ENCODE data around the gene KIAA1671. TPM values are rescaled to one million over a fixed set of nuclear protein-coding genes. Genes with fewer than 3 reads are reported as not detected.

KIAA1671 gene
- total RNA-seq, 1 donor = 10.7 TPM

DNA sequence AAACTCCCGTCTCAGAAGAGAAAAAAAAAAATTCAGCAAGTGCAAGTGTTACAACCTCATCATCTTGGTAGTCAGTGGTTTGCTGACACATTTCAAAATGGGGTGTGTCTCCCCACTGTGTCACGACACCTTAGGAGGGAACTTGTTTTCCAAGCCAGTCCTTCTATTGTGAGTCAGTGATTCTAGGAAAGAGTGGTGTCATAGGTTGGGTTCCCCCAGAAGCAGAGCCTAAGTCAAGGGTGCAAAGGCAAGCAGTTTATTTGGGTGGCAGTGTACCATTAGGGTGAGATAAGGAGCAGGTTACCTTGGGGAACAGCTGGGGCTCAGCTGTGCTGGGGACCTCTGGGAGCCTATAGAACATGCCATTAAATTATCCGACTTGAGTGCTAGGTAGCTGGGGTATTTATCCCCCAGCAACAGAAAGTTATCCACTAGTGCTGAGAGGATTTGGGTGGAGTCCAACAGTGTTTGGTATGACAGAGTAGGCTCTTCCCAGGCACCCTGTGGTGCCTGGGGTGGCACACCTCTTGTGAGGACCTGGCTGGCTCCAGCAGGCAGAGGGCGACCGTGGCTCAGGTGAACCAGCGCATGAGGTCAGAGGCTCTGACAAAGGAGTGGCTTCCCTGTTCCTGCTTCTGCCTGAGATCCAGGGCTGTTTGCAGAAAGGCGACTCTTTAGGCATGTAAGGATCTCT lies 41.7 kb downstream of the KIAA1671 start:
- TF ChIP-seq, protein P1, sequence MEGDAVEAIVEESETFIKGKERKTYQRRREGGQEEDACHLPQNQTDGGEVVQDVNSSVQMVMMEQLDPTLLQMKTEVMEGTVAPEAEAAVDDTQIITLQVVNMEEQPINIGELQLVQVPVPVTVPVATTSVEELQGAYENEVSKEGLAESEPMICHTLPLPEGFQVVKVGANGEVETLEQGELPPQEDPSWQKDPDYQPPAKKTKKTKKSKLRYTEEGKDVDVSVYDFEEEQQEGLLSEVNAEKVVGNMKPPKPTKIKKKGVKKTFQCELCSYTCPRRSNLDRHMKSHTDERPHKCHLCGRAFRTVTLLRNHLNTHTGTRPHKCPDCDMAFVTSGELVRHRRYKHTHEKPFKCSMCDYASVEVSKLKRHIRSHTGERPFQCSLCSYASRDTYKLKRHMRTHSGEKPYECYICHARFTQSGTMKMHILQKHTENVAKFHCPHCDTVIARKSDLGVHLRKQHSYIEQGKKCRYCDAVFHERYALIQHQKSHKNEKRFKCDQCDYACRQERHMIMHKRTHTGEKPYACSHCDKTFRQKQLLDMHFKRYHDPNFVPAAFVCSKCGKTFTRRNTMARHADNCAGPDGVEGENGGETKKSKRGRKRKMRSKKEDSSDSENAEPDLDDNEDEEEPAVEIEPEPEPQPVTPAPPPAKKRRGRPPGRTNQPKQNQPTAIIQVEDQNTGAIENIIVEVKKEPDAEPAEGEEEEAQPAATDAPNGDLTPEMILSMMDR (IDR thresholded peaks at IDR 0.05; ENCODE audit: insufficient read depth, low read length) = no peak
- DNase-seq (ENCODE audit: low read depth) = peak; percentile 62
- H3K4me3 ChIP-seq (ENCODE audit: low read depth, low read length) = no peak overlapping the region

DNA sequence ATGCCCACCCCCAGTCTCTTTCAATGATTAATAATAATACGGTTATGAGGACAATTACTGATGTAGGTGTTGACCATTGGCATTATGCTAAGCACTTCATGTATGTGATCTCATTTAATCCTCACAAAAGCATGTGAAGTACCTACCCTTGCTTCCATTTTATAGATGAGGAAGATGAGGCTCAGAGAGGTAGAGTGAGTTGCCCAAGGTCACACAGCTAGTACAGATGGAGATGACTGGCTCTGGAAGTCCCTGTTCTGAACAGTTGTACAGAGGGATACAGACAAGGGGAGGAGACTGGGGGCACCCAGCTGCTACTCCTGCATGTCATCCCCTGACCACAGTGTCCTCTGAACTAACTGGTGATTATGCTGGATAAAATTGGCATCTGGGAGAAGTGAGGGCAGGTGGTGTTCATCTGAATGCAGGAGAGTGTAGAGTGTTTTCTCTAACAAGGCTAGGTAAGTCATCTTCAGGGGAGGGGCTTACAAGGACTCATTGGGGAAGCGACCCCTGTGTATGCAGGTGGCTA lies 43.2 kb downstream of the KIAA1671 start:
- no peak for DNase-seq (ENCODE audit: low read depth)
- TF ChIP-seq, protein P1 (IDR thresholded peaks at IDR 0.05; ENCODE audit: insufficient read depth, low read length) = no peak
- no peak overlapping the region for H3K4me3 ChIP-seq (ENCODE audit: low read depth, low read length)

DNA sequence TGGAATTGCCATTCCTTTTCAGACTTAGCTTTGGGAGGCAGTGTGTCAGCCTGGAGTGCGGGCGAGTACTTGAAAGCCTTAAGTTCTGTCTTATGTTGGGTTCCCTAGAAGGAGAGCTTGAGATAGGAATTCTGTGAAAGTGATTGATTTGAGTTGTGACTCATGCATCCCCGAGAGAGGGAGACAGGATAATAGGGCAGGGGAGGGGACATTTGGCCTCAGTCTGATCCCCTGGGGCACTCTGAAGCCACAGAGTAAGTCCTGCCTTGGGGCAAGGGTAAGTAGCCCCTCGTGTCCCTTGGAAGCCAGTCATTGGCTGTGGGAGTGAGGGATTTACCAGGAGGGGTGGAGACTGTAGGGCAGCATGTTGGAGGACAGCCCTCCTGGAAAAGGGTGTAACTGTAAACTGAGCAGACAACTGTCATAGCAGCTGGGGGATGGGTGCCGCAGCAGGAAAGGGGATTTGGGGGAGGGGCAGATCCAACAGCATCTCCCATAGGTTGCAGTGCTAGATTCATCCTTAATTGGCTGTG lies 44.0 kb downstream of the KIAA1671 start:
- no peak overlapping the region for H3K4me3 ChIP-seq (ENCODE audit: low read depth, low read length)
- TF ChIP-seq, protein P1 (IDR thresholded peaks at IDR 0.05; ENCODE audit: insufficient read depth, low read length) = no peak
- peak; percentile 61 for DNase-seq (ENCODE audit: low read depth)

DNA sequence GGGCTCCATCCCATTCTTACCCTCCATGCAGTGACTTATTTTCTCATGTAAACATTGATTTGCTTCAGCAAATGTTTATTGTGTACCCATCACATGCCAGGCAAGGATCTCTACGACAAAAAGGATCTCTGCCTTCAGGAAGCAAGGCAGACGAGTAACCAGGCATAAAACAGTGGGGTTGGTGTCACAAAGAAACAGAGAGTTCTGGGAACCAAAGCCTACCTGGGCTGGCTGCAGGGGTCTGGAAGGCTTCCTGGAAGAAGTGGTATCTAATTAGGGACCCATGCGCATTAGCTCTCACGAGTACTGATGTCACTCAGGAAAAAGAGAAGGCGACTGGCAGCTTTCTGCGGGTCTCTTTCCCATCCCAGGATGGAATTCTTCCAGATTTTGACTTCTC lies 44.5 kb downstream of the KIAA1671 start:
- no peak for DNase-seq (ENCODE audit: low read depth)

DNA sequence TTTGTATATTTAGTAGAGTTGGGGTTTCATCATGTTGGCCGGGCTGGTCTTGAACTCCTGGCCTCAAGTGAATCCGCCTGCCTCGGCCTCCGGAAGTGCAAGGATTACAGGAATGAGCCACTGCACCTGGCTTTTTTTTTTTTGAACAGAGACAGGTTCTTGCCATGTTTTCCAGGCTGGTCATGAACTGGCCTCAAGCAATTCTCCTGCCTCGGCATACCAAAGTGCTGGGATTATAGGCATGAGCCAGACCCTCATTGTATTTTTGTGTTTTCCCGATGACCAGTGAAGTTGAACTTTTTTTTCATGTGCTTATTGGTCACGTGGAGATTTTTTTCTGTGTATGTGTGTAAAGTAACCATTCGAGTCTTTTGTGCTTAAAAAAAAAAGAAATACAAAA lies 48.2 kb downstream of the KIAA1671 start:
- TF ChIP-seq, protein P1 (IDR thresholded peaks at IDR 0.05; ENCODE audit: insufficient read depth, low read length) = no peak
- no peak overlapping the region for H3K4me3 ChIP-seq (ENCODE audit: low read depth, low read length)
- DNase-seq (ENCODE audit: low read depth) = no peak

More for the DNA sequence above, 44.5 kb downstream of the KIAA1671 start:
- no peak overlapping the region for H3K4me3 ChIP-seq (ENCODE audit: low read depth, low read length)
- TF ChIP-seq, protein P1 (IDR thresholded peaks at IDR 0.05; ENCODE audit: insufficient read depth, low read length) = no peak

DNA sequence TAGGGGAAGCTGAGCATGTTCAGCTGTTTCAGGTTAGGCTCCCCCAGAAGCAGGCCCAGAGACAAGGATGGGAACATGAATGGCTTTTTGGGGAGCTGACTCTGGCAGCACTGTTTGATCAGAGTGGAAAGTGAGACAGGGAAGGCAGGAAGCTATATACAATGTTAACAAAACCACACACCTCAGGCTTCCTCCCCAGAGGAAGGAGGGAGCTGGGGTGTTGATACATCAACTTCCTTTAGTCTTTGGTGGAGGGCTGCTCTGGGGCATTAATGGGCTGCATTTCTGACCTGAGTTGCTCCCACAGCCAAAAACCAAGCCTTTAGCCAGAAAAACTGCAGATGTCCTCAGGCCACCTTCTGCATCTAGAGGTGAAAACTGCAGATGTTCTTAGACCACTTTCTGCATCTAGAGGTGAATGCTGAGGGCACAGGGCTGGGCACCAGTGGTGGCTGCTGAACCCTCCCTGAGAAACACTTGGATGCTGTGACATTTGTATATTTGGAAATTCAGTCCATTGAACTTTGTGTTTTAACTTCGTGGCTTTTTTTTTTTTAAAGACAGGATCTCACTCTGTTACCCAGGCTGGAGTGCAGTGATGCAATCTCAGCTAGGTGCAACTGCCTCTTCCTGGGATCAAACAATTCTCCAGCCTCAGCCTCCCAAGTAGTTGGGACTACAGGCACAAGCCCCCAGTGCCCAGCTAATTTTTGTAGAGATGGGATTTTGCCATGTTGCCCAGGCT lies 49.9 kb downstream of the KIAA1671 start:
- TF ChIP-seq, protein P1 (IDR thresholded peaks at IDR 0.05; ENCODE audit: insufficient read depth, low read length) = no peak
- no peak for DNase-seq (ENCODE audit: low read depth)
- H3K4me3 ChIP-seq (ENCODE audit: low read depth, low read length) = no peak overlapping the region

Data from fibroblast of the aortic adventitia (primary cell).